SK-N-SH (cell line): ENCODE measurements around the gene RHPN2. TPM values are rescaled to one million over a fixed set of nuclear protein-coding genes. Genes with fewer than 3 reads are reported as not detected.

Source experiments
- CTCF ChIA-PET: fragments of 300-600, 350-600 bp; formaldehyde crosslinking; extraction: SDS; loops from one replicate; lab custom pipeline; 2021; lab: Yijun Ruan, JAX
- POLR2A ChIA-PET: fragments of 350-600 bp; sonication (Branson Sonifier 250); formaldehyde crosslinking; extraction: SDS; loops from one replicate; lab custom pipeline; 2020; ENCODE audit warnings: antibody characterized with exemption, inconsistent platforms; lab: Yijun Ruan, JAX
- DNase-seq: peaks from one replicate; pipeline ENCODE4 v3.0.0; 2012
- H2AFZ ChIP-seq: fragments of 200-600 bp; sonication (generic); 2 replicates; pipeline ENCODE4 v1.8.1; 2016; ENCODE audit warnings: antibody characterized with exemption, mild to moderate bottlenecking, low read depth
- H3F3A ChIP-seq: fragments of 200-600 bp; sonication (generic); replicated peaks from 2 replicates; pipeline ENCODE3; 2016; ENCODE audit warnings: antibody characterized with exemption, mild to moderate bottlenecking; ENCODE audit not compliant: insufficient read depth
- H3K27ac ChIP-seq, 2 experiments: fragments of 200-500 bp in 1 of 2; fragments of 200-600 bp in 1 of 2; sonication (Bioruptor generic) in 1 of 2; sonication (generic), shearing (Covaris generic) in 1 of 2; 2 replicates each; pipeline versions ENCODE4 v1.5.1 to v1.6.1; 2014 to 2016; ENCODE audit warnings: low read depth in 2 of 2, inconsistent platforms in 1 of 2, low read length in 1 of 2, mild to moderate bottlenecking in 1 of 2, mixed read lengths in 1 of 2
- H3K27me3 ChIP-seq: fragments of 200-600 bp; sonication (generic), shearing (Covaris generic); 2 replicates; pipeline ENCODE4 v1.6.1; 2016; ENCODE audit warnings: mixed run types; ENCODE audit not compliant: insufficient read depth
- H3K36me3 ChIP-seq, 2 experiments: fragments of 200-500 bp in 1 of 2; fragments of 200-600 bp in 1 of 2; sonication (Bioruptor generic) in 1 of 2; sonication (generic) in 1 of 2; replicated peaks in 1 of 2; 2 replicates each; pipeline versions ENCODE3 to v1.5.1; 2014 to 2016; ENCODE audit warnings: low read length in 1 of 2, mild to moderate bottlenecking in 1 of 2; ENCODE audit not compliant: insufficient read depth in 2 of 2, control insufficient read depth in 1 of 2
- H3K4me1 ChIP-seq, 2 experiments: fragments of 200-500 bp in 1 of 2; fragments of 200-600 bp in 1 of 2; sonication (Bioruptor generic) in 1 of 2; sonication (generic), shearing (Covaris generic) in 1 of 2; 2 replicates each; pipeline versions ENCODE4 v1.5.1 to v1.6.1; 2014 to 2016; ENCODE audit warnings: low read depth in 1 of 2, low read length in 1 of 2, mixed run types in 1 of 2; ENCODE audit not compliant: insufficient read depth in 2 of 2, control insufficient read depth in 1 of 2
- H3K4me2 ChIP-seq: fragments of 200-600 bp; sonication (generic), shearing (Covaris generic); 2 replicates; pipeline ENCODE4 v1.6.1; 2017; ENCODE audit warnings: mixed run types
- H3K4me3 ChIP-seq, 2 experiments: fragments of 200-500 bp in 1 of 2; fragments of 200-600 bp in 1 of 2; sonication (Bioruptor generic) in 1 of 2; sonication (generic), shearing (Covaris generic) in 1 of 2; 2 replicates each; pipeline versions ENCODE4 v1.5.1 to v1.8.1; 2014 to 2016; ENCODE audit warnings: low read depth in 2 of 2, inconsistent platforms in 1 of 2, low read length in 1 of 2, mild to moderate bottlenecking in 1 of 2, mixed read lengths in 1 of 2, moderate library complexity in 1 of 2
- H3K79me2 ChIP-seq: fragments of 200-600 bp; sonication (generic); 2 replicates; pipeline ENCODE4 v1.8.1; 2017; ENCODE audit warnings: mild to moderate bottlenecking; ENCODE audit not compliant: insufficient read depth
- H3K9ac ChIP-seq: fragments of 200-600 bp; sonication (generic); 2 replicates; pipeline ENCODE4 v1.6.1; 2017; ENCODE audit warnings: mixed run types
- H3K9me2 ChIP-seq: fragments of 200-600 bp; sonication (generic); 2 replicates; pipeline ENCODE4 v1.6.1; 2017; ENCODE audit warnings: mixed run types
- H3K9me3 ChIP-seq: fragments of 200-600 bp; sonication (generic); 2 replicates; pipeline ENCODE4 v1.6.1; 2017; ENCODE audit warnings: mixed run types, mild to moderate bottlenecking, moderate library complexity
- H4K20me1 ChIP-seq: fragments of 200-600 bp; sonication (generic); 2 replicates; pipeline ENCODE4 v1.6.1; 2017; ENCODE audit warnings: mild to moderate bottlenecking, mixed run types; ENCODE audit not compliant: insufficient read depth
- ELF1 ChIP-seq: IDR thresholded peaks from 2 replicates; pipeline ENCODE4 v1.4.0; 2012
- EP300 ChIP-seq, 2 experiments: IDR thresholded peaks; 2 replicates each; pipeline versions ENCODE4 v1.4.0 to v1.6.1; 2012; ENCODE audit warnings: borderline replicate concordance in 1 of 2, low read depth in 1 of 2, low read length in 1 of 2
- FOSL2 ChIP-seq: IDR thresholded peaks from 2 replicates; pipeline ENCODE4 v1.4.0; 2012; ENCODE audit warnings: low read depth, mild to moderate bottlenecking, moderate library complexity, borderline replicate concordance
- FOXJ3 ChIP-seq: sonication (generic); formaldehyde crosslinking; IDR thresholded peaks from 2 replicates; pipeline ENCODE4 v1.5.1; 2020; ENCODE audit warnings: mild to moderate bottlenecking, missing genetic modification reagents
- FOXM1 ChIP-seq: IDR thresholded peaks from 2 replicates; pipeline ENCODE4 v1.4.0; 2012; ENCODE audit warnings: low read depth, mild to moderate bottlenecking
- GABPA ChIP-seq: IDR thresholded peaks from 2 replicates; pipeline ENCODE4 v1.4.0; 2012; ENCODE audit warnings: low read depth, mild to moderate bottlenecking
- GATA2 ChIP-seq: sonication (generic); formaldehyde crosslinking; IDR thresholded peaks from 2 replicates; pipeline ENCODE4 v1.5.0; 2020; ENCODE audit warnings: mild to moderate bottlenecking, missing genetic modification reagents
- IRF3 ChIP-seq: fragments of 150-350 bp; IDR thresholded peaks from 2 replicates; pipeline ENCODE4 v1.6.1; 2016; ENCODE audit warnings: mild to moderate bottlenecking, low read depth, low read length
- JUND ChIP-seq: IDR thresholded peaks from 2 replicates; pipeline ENCODE4 v1.4.0; 2012
- MAX ChIP-seq: IDR thresholded peaks from 2 replicates; pipeline ENCODE4 v1.4.0; 2012; ENCODE audit warnings: low read depth
- MEF2A ChIP-seq: IDR thresholded peaks from 2 replicates; pipeline ENCODE4 v1.4.0; 2012; ENCODE audit warnings: low read depth, borderline replicate concordance
- MXI1 ChIP-seq: IDR thresholded peaks from 2 replicates; pipeline ENCODE4 v1.6.1; 2012; ENCODE audit warnings: mild to moderate bottlenecking, low read depth, low read length, improper control_type of control experiment
- NFIC ChIP-seq: IDR thresholded peaks from 2 replicates; pipeline ENCODE4 v1.4.0; 2012; ENCODE audit warnings: borderline replicate concordance
- NRF1 ChIP-seq: IDR thresholded peaks from 2 replicates; pipeline ENCODE4 v1.6.1; 2012; ENCODE audit warnings: low read depth, mild to moderate bottlenecking, low read length
- RAD21 ChIP-seq: IDR thresholded peaks from 2 replicates; pipeline ENCODE4 v1.6.1; 2012; ENCODE audit warnings: mild to moderate bottlenecking, low read length
- RCOR1 ChIP-seq: fragments of 150-350 bp; IDR thresholded peaks from 2 replicates; pipeline ENCODE4 v1.6.1; 2017; ENCODE audit warnings: antibody characterized with exemption, low read length
- RFX5 ChIP-seq: IDR thresholded peaks from 2 replicates; pipeline ENCODE4 v1.6.1; 2012; ENCODE audit warnings: mild to moderate bottlenecking, improper control_type of control experiment, low read length
- RXRA ChIP-seq: IDR thresholded peaks from 2 replicates; pipeline ENCODE4 v1.4.0; 2012; ENCODE audit warnings: low read depth, mild to moderate bottlenecking, borderline replicate concordance
- SIN3A ChIP-seq: IDR thresholded peaks from 2 replicates; pipeline ENCODE4 v1.6.1; 2012; ENCODE audit warnings: low read depth, mild to moderate bottlenecking, low read length, moderate library complexity, borderline replicate concordance
- SMC3 ChIP-seq: IDR thresholded peaks from 2 replicates; pipeline ENCODE4 v1.6.1; 2012; ENCODE audit warnings: low read depth, low read length, improper control_type of control experiment
- TAF1 ChIP-seq: IDR thresholded peaks from 2 replicates; pipeline ENCODE4 v1.6.1; 2012; ENCODE audit warnings: low read depth, mild to moderate bottlenecking, low read length, moderate library complexity, borderline replicate concordance
- TCF12 ChIP-seq: IDR thresholded peaks from 2 replicates; pipeline ENCODE4 v1.4.0; 2012
- USF1 ChIP-seq: IDR thresholded peaks from 2 replicates; pipeline ENCODE4 v1.4.0; 2012; ENCODE audit warnings: low read depth, borderline replicate concordance
- USF2 ChIP-seq: fragments of 150-350 bp; IDR thresholded peaks from 2 replicates; pipeline ENCODE4 v1.6.1; 2017; ENCODE audit warnings: antibody characterized with exemption, low read length, low read depth, borderline replicate concordance
- YY1 ChIP-seq: IDR thresholded peaks from 2 replicates; pipeline ENCODE4 v1.4.0; 2012; ENCODE audit warnings: low read depth, mild to moderate bottlenecking
- WGBS: methylation state at CpG from one replicate; pipeline ENCODE4 v1.1.6; 2017; ENCODE audit warnings: low lambda C conversion rate; 5-methylcytosine and 5-hydroxymethylcytosine counted together
- polyA plus RNA-seq, 3 experiments: library from polyadenylated mRNA; depleted of rRNA; stranded (reverse); fragments of >200 nt; gene quantifications; 2 replicates each; pipeline ENCODE4 v1.2.3, GENCODE V29; 2012

Gene RHPN2
- polyA plus RNA-seq, 1 of the 3 experiments (the other 2 are of a cell fraction), result 7.0 TPM

- Histone ChIP-seq H4K20me1 (no peaks in the 10 kb centered on the region), H3K4me2 (no peak overlapping the region), H3K79me2 (peaks cover under 1% of the 10 kb centered on the region; the same call in 1 of the 2 replicates), H3K9me2 (no peaks in the 10 kb centered on the region), H3K27me3 (no peaks in the 10 kb centered on the region), H3K27ac (no peak overlapping the region), H3F3A (no peaks in the 10 kb centered on the region), H2AFZ (no peak overlapping the region), H3K9me3 (no peaks in the 10 kb centered on the region), H3K4me1 (no peaks in the 10 kb centered on the region), H3K4me3 (no peak overlapping the region), H3K36me3 (no peaks in the 10 kb centered on the region), H3K9ac (no peak overlapping the region)
- no peak for TF ChIP-seq MAX
- no peak for TF ChIP-seq NFIC
- TF ChIP-seq NRF1, result no peak
- TF ChIP-seq SIN3A, result no peak
- no peak for TF ChIP-seq YY1
- TF ChIP-seq IRF3, result no peak
- TF ChIP-seq RAD21, result no peak
- no peak for TF ChIP-seq JUND
- no peak for TF ChIP-seq FOSL2
- no peak for TF ChIP-seq MEF2A
- TF ChIP-seq TAF1, result no peak
- TF ChIP-seq EP300 (IDR thresholded peaks at IDR 0.05; ENCODE audit: borderline replicate concordance in 1 of 2, low read depth in 1 of 2, low read length in 1 of 2), result no peak
- no peak for TF ChIP-seq ELF1
- no peak for TF ChIP-seq FOXM1
- TF ChIP-seq RCOR1, result no peak
- no peak for TF ChIP-seq USF1
- TF ChIP-seq MXI1, result no peak
- no peak for TF ChIP-seq GATA2 (CRISPR knock-in tag)
- no peak for DNase-seq
- WGBS, result 85% methylated on average over 8 of the region's 8 CpGs
- CTCF ChIA-PET, result interaction anchor here (1.4 kb wide), 1 partner anchor 56 kb away, joined by 3 read pairs; no protein-coding TSS in a partner anchor
- POLR2A ChIA-PET, result no interaction called here
Observed at GRCh38 chr19:33032218-33032781, 32.4 kb downstream of the RHPN2 start.

GRCh38 chr19:33029746-33030303 is 34.9 kb downstream of the RHPN2 start:
- H4K20me1 ChIP-seq, result no peaks in the 10 kb centered on the region
- 95% methylated on average over 9 of the region's 9 CpGs for WGBS
- DNase-seq, result no peak
- no peaks in the 10 kb centered on the region for H3K79me2 ChIP-seq
- H3K9me2 ChIP-seq, result no peaks in the 10 kb centered on the region
- no peaks in the 10 kb centered on the region for H3K9me3 ChIP-seq
- ChIA-PET CTCF (no interaction called here), POLR2A (no interaction called here)
- H3K27me3 ChIP-seq, result no peaks in the 10 kb centered on the region
- no peak overlapping the region for H3K4me2 ChIP-seq
- H3K9ac ChIP-seq, result no peak overlapping the region
- H3F3A ChIP-seq, result no peaks in the 10 kb centered on the region
- H3K4me1 ChIP-seq, result no peaks in the 10 kb centered on the region
- H3K4me3 ChIP-seq, result no peak overlapping the region
- H3K27ac ChIP-seq, result no peak overlapping the region
- no peak overlapping the region for H2AFZ ChIP-seq
- H3K36me3 ChIP-seq, result no peaks in the 10 kb centered on the region
- TF ChIP-seq MAX, result no peak
- TF ChIP-seq GATA2 (CRISPR knock-in tag), result no peak
- TF ChIP-seq GABPA, result no peak
- no peak for TF ChIP-seq SIN3A
- no peak for TF ChIP-seq SMC3
- TF ChIP-seq TCF12, result no peak
- TF ChIP-seq FOSL2, result no peak
- TF ChIP-seq RFX5, result no peak
- no peak for TF ChIP-seq FOXM1
- no peak for TF ChIP-seq FOXJ3 (CRISPR knock-in tag)
- TF ChIP-seq TAF1, result no peak
- TF ChIP-seq RXRA, result no peak
- no peak for TF ChIP-seq MXI1
- TF ChIP-seq NRF1, result no peak
- no peak for TF ChIP-seq IRF3
- TF ChIP-seq USF2, result no peak
